HG03066 (cell line): ENCODE measurements around the gene NBPF11.
"Not testable (repeated sequence)": the region's sequence is repeated elsewhere in the genome, so short reads cannot be mapped to it uniquely, and the experiment has no call there.

Experiments used
- ATAC-seq: cut with Tn5 transposase; IDR thresholded peaks from one replicate; pipeline ENCODE4 v1.9.1; 2021; ENCODE audit warnings: low read depth; ENCODE audit not compliant: unreplicated experiment

Gene NBPF11

GRCh38 chr1:148151371-148151819 is 686 bp downstream of the NBPF11 start:
- ATAC-seq, result peak; percentile 20

GRCh38 chr1:148150945-148151344 is 1.1 kb downstream of the NBPF11 start:
- not testable (repeated sequence) for ATAC-seq

- not testable (repeated sequence) for ATAC-seq
Measured at GRCh38 chr1:148150014-148150413, 2.1 kb downstream of the NBPF11 start.

GRCh38 chr1:148149050-148149815 is 2.8 kb downstream of the NBPF11 start:
- ATAC-seq, result not testable (repeated sequence)

GRCh38 chr1:148147052-148147838 is 4.8 kb downstream of the NBPF11 start:
- not testable (repeated sequence) for ATAC-seq

- not testable (repeated sequence) for ATAC-seq
Measured at GRCh38 chr1:148146191-148146997, 5.7 kb downstream of the NBPF11 start.

GRCh38 chr1:148143223-148143622 is 8.9 kb downstream of the NBPF11 start:
- not testable (repeated sequence) for ATAC-seq

GRCh38 chr1:148141936-148142335 is 10.1 kb downstream of the NBPF11 start:
- ATAC-seq, result not testable (repeated sequence)

GRCh38 chr1:148138606-148139005 is 13.5 kb downstream of the NBPF11 start:
- not testable (repeated sequence) for ATAC-seq

GRCh38 chr1:148122341-148122740 is 29.7 kb downstream of the NBPF11 start:
- ATAC-seq, result not testable (repeated sequence)

GRCh38 chr1:148120395-148120794 is 31.7 kb downstream of the NBPF11 start:
- ATAC-seq, result not testable (repeated sequence)

- not testable (repeated sequence) for ATAC-seq
Measured at GRCh38 chr1:148095732-148096131, 56.3 kb downstream of the NBPF11 start.

GRCh38 chr1:148086196-148086595 is 65.9 kb downstream of the NBPF11 start:
- not testable (repeated sequence) for ATAC-seq

- not testable (repeated sequence) for ATAC-seq
Measured at GRCh38 chr1:148081205-148081604, 70.9 kb downstream of the NBPF11 start.

GRCh38 chr1:148078632-148079519 is 73.2 kb downstream of the NBPF11 start:
- not testable (repeated sequence) for ATAC-seq

GRCh38 chr1:148078090-148078489 is 74.0 kb downstream of the NBPF11 start:
- not testable (repeated sequence) for ATAC-seq

GRCh38 chr1:148077458-148077857 is 74.6 kb downstream of the NBPF11 start:
- not testable (repeated sequence) for ATAC-seq

GRCh38 chr1:148073392-148073791 is 78.7 kb downstream of the NBPF11 start:
- ATAC-seq, result not testable (repeated sequence)

GRCh38 chr1:148068606-148069005 is 83.5 kb downstream of the NBPF11 start:
- not testable (repeated sequence) for ATAC-seq
